Activated effector memory CD4-positive, alpha-beta T cell treated with Interleukin-2 at 50 U/mL for 16 hours (primary cell): ENCODE results near the gene AFF4.
A peak's percentile ranks its signal among the peaks of the same experiment; 100 is the strongest.
"Not testable (repeated sequence)": the region's sequence is repeated elsewhere in the genome, so short reads cannot be mapped to it uniquely, and the experiment has no call there.

ENCODE experiments used
- DNase-seq: peaks from one replicate; pipeline ENCODE4 v3.0.0-alpha.2; 2020

The AFF4 gene

DNA sequence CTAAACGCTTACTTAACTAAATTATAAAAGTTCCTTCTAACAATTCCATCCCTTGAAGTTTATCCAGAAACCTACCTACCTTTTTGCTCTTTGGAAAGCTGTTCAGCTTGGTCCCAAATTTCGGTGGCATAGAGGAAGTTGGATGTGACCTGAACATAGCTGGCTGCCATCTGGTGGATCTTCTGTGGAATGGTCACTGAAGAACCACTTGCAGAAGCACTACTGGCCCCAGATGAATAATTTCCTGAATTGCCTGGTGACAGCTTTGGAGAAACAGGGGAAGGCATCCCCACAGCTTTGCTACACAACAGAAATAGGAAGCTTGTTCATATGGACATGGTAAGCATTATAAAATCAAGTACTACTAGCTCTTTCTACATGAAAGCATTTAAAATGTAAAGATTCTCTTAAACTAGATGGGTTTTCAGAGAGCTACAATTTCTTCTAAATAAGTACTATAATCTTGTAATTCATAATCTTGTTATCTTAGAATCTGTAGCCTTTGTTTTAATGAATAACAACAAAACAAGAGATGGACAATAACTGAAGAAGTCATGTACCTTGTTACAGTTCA lies 80.1 kb downstream of the AFF4 start:
- no peak for DNase-seq

- no peak for DNase-seq
These were observed 85.5 kb downstream of the AFF4 start for GRCh38 chr5:132877938-132878337.

GRCh38 chr5:132877466-132877865 lies 86.0 kb downstream of the AFF4 start:
- DNase-seq: no peak

DNA sequence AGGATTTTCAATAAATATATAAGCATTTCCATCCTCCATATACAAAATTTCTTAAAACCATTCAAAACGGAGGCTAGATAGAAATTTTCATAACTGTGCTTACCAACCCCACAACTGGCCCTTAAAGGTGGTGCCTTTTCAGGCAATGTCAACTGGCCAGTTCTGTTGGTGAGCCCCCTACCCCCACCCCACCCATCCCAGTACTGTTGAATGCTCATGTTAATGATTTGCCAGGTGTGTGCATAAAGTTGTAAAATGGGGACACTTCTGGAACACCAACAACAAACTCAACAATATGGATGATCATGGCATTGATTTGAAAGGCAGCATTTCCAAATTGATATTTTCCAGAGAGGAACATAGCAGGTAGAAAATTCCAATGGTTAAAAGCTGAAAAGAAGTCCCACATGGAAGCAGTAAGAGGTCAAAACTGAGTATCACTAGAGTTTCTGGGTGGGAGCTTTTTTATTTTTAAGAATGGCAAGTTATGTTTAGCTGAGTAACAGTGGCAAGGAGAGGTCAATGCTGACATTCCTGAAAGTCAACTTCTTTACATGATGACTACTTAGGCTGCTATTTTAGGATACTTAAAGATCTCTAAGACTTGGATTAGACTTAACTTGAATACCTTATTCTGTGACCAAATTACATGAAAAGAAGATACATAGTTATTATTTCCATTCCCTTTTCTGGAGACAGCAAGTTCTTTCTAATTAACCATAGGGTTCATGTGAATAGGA lies 87.2 kb downstream of the AFF4 start:
- DNase-seq: no peak

GRCh38 chr5:132873930-132874271 lies 89.5 kb downstream of the AFF4 start:
- DNase-seq: no peak

- no peak for DNase-seq
These were observed 90.1 kb downstream of the AFF4 start, which contains the start of gene LEAP2 for GRCh38 chr5:132873119-132873929. LEAP2 (plus strand) TSS chr5:132873668; CDS start chr5:132873695, 27 bp downstream.

DNA sequence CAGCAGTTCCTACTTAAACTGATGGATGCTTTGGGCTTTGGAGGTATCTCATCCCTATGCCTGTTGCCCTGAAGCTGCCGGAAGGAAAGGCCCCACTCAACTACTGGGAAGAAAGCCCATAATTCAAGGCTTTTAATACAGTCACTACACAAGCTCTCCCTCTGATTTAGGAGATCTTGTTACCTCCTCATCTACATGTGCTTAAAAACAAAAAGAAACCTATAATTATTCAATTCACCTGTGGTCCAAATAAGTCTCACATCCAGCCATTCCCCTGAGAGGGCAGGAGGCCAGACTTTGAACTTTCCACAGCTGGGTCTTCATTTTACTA lies 90.7 kb downstream of the AFF4 start:
- DNase-seq: no peak

DNA sequence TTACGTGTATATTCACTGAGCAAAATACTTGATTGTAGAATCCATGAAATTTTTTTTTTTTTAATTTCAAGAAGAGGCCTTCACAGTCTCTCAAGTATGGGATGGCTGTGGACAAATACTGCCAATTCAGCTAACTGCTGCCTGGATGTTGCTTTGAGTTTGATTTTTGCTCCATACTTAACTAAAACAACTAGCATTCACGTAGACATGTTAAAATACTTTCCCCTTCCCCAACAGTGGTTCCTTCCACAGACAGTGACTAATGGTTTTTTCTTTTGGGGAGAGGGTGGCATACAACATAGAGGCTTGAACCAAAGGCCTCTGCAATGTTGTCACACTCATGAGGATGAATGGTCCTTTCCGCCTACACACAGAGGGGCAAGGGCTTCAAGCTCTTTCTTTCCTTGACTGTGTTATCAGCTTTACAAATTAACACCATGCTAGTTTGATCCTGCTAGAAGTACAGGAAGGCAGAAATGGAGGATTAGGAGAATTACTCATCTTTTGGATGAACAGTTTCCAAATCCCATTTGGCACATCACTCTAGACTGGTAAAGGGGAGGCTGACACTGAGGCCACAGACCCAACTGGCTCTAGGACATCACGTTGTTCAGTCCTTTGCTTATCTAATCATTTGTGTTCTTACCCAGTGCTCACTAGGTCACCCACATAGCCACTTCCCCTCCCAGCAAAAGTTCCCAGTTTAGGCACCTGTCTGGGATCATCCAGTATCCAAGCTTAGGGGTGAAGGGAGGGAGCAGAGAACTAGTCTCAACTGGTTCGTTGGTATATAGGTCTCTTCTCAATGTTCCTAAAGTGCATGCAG lies 91.8 kb downstream of the AFF4 start:
- DNase-seq: no peak

GRCh38 chr5:132870801-132871200 lies 92.6 kb downstream of the AFF4 start:
- DNase-seq: no peak

DNA sequence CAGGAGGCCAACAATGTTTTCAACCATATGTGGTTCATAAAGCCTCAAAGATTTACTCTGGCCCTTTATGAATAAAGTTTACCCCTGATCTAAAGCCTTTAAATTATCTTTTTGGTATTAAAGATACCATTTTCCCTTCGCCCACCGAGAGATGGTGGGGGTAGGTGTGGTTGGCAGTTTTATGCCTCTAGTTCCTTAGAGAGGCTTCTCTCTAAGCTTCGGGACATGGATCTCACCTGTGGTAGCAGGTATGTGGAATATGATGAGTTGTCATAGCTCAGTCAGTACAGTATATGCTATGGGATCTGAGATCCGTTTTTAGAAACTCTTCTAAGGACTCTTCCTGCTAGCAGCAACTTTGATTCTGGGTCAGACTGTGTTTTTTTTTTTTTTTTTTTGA lies 94.7 kb downstream of the AFF4 start:
- no peak for DNase-seq

GRCh38 chr5:132867046-132867451 lies 96.4 kb downstream of the AFF4 start:
- no peak for DNase-seq

GRCh38 chr5:132866342-132867045 lies 96.9 kb downstream of the AFF4 start, which contains the start of the genes GDF9 and UQCRQ:
GDF9 (minus strand) TSS chr5:132866469; CDS start chr5:132864533, 1,936 bp downstream.
UQCRQ (plus strand) TSS chr5:132866642; CDS start chr5:132866882, 240 bp downstream.
- peak; percentile 83 for DNase-seq

- DNase-seq: no peak
These were observed 97.6 kb downstream of the AFF4 start for GRCh38 chr5:132865668-132866341.

GRCh38 chr5:132860742-132861141 lies 102.7 kb downstream of the AFF4 start:
- DNase-seq: no peak

GRCh38 chr5:132859889-132860437 lies 103.5 kb downstream of the AFF4 start:
- no peak for DNase-seq

DNA sequence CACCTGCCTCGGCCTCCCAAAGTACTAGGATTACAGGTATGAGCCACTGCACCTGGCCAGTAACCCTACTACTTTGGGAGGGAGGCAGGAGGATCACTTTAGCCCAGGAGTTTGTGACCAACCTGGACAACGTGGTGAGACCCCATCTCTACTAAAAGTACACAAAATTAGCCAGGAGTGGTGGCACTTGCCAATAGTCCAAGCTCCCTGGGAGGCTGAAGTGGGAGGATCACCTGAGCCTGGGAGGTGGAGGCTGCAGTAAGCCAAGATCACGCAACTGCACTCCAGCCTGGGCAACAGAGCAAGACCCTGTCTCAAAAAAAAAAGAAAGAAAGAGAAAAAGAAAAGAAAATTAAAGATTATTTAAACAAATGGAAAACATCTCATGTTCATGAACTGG lies 107.4 kb downstream of the AFF4 start:
- no peak for DNase-seq

DNA sequence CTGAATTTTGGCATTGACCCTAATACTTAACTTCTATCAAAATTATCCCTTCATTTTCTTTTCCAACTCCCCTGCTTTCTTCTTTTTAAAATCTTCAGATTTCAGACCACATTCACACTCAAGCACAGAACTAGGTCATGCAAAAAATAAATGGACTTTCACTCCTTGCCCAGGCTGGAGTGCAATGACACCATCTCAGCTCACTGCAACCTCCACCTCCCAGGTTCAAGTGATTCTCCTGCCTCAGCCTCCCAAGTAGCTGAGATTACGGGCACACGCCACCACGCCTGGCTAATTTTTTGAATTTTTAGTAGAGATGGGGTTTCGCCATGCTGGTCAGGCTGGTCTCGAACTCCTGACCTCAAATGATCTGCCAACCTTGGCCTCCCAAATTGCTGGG lies 108.4 kb downstream of the AFF4 start:
- DNase-seq: not testable (repeated sequence)

GRCh38 chr5:132854301-132854700 lies 109.1 kb downstream of the AFF4 start:
- no peak for DNase-seq

DNA sequence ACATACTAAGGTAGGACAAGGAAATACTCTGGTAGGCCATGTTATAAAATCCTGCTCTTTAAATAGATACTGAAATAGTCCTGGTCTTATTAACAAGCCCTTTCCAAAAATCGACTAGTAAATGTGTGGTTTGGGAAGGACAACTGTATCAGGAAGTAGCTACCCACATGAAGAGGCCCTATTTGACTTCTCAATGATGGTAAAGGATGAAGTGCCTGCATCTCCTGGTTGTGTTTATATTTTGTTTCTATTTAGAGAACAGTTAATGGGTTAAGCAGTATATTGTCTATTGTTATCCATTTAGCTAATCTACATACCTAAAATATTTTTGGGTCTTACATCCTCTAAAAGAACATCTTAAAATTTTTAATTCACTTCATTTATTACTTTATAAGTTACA lies 109.6 kb downstream of the AFF4 start:
- no peak for DNase-seq

DNA sequence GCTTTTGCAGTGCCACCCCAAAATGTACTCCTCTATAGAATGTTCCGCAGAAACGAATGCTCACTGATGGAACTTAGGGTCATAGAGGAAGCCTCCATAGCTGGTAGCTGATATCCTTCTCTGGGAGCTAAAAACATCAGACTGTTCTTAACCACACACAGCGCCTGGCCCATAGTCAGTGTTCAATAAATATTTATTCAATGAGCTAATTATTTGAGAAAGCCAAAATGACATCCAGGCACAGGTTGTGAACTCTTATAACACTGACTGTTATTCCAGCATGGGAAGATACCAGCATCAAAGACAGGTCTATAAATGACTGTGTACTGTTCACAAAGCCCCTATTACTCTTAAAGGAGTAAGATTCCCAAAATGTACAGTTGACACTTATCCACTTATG lies 110.1 kb downstream of the AFF4 start:
- no peak for DNase-seq

GRCh38 chr5:132850066-132850465 lies 113.4 kb downstream of the AFF4 start:
- no peak for DNase-seq
